COLO668 (cell line): ENCODE measurements around the gene ARG1.

Source experiments
- DNase-seq: peaks from one replicate; lab custom pipeline; 2025; ENCODE audit not compliant: unreplicated experiment; lab: John Stamatoyannopoulos, UW

ARG1 gene

DNA sequence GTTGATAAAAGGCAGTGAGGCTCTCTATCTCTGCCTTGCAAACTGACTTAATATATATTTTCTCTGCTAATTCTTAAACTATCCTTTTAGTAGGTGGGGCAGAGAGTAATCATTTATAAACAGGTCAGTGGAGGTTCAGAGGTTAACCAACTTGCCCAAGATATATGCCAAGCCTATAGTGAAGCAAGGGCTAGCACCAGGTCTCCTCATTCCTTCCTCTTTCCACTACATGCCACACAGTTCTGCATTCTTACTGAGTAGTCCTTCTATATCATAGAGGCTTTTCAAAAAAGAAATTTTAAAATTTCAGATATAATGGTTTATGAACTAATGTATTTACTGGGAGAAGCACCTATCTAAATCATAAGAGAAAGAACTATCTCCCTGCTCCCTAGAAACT lies 8.5 kb downstream of the ARG1 start:
- no peak for DNase-seq

- no peak for DNase-seq
Measured at GRCh38 chr6:131586543-131586942, 13.5 kb downstream of the ARG1 start.

DNA sequence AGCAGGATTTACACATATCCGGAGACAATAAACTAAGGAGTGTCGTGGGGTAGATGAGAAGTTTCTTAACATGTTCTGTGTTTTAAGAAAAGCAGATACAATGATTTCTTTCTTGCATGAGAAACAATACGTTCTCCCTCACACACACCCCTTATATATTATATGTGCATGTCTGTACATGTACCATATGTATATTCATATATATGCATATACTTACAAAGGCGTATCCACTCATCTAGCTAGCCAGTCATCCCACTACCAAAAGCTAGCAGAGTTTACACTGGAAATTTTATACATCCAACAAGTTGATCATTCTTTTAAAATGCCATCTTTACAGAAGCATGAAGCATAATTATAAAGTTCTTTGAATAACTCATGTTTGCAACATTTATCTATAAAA lies 14.9 kb downstream of the ARG1 start:
- DNase-seq, result no peak

- no peak for DNase-seq
Measured at GRCh38 chr6:131588643-131589042, 15.6 kb downstream of the ARG1 start.

- no peak for DNase-seq
Measured at GRCh38 chr6:131592935-131593334, 19.9 kb downstream of the ARG1 start.

GRCh38 chr6:131594074-131594473 lies 21.0 kb downstream of the ARG1 start:
- DNase-seq, result no peak

GRCh38 chr6:131597446-131597845 lies 24.4 kb downstream of the ARG1 start:
- DNase-seq, result no peak

DNA sequence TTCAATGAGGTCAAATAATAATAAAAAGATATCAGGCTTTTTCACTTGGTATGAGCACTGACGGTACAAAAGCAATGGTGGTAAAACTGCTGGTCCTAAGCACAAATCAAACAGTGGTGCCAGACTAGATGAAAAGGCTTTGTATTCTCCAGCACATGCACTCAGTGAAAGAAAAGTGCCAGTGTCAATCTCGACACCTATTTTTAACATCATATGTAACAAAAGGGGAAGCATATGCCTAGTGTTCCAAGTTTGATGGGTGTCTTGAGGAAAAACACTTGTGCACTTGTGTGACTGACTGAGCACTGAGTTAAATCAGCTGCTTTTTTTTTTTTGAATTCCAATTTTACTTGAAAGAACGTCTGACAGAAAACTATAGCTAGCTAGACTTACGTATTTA lies 27.7 kb downstream of the ARG1 start:
- DNase-seq, result no peak

- no peak for DNase-seq
Measured at GRCh38 chr6:131602781-131603312, 29.8 kb downstream of the ARG1 start.

- DNase-seq, result no peak
Measured at GRCh38 chr6:131613296-131613925, 40.4 kb downstream of the ARG1 start.

DNA sequence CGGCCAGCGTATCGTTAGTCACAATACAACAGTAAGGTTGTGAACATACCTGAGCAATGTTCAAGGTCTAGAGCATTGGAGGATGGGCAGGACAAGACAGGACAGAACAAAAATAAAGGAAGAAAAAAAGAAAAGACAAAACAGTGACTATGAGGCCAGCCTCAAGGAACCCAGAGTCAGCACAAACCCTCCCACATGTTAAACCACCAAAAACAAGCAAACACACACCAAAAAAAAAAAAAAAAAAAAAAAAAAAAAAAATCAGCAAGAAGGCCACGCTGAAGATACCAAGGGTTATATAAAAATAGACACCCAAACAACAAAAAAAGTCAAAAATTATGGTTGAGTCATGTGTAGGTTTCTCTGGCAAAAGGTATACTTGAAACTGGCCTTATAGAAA lies 42.2 kb downstream of the ARG1 start:
- no peak for DNase-seq

- DNase-seq, result peak; percentile 90
Measured at GRCh38 chr6:131627724-131628682, 55.0 kb downstream of the ARG1 start, which contains the start of gene MED23. TSS of gene MED23 (minus strand) at chr6:131628242. CDS start at chr6:131628049, 193 bp downstream.

DNA sequence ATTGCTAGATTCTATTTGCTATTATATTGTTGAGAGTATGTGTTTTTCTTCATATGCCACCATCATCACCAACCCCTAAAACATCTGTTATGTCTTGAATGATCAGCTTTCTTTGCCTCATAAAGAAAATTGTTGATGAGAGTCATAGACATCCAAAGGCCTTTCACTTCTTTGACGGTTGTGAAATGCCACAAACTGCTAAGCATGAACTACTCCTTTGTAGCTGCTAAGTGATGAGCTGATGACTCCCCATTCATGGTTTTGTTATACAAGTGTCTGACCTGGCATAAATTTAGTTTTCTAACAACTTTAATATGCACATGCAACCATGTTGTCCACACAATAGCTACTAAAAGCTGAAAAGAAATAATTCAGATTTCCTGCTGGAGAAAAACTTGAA lies 55.7 kb downstream of the ARG1 start:
- DNase-seq, result no peak

DNA sequence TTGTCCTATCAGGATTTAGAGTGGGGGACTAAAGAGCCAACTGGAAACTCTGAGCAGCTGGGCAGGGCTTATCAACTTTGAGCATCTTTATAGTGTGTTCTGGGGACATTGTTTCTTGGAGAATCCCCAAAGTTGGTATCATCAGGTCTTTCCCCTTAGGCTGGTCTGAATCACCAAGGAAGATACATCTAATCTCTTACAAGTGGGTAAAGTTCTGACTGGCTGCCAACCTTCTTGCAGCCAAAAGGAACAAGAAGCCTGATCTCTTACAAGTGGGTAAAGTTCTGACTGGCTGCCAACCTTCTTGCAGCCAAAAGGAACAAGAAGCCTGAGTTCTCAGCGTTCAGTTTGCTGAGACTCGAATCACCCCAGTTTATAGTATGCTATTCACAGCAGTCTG lies 56.6 kb downstream of the ARG1 start:
- DNase-seq, result no peak

DNA sequence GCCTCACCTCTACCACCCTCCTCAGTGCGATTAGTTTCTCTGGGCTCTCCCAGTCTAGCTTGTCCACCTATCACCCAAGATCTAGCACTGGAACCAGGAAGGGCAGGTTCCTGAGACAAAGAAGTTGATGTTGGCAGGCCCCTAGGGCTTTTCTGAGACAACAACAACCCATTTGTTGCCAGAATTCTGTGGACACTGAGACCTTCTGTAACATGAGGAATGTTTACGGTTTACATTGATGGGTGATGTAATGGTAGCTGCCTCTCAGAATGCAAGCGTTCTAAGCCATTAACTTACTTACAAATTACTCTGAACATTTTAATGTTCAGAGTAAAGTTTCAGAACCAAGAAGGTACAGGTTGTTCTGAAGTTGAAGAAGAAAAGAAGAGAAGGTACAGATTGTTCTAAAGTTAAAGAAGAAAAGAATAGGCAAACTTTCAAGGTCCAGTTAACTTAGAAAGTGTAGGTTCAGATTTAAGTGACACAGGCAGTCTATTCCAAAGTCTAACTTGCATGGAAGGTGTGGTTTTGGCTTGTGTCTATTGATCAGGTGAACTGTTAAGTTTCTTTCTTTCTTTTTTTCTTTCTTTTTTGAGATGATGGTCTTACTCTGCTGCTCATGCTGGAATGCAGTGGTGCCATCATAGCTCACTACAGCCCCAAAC lies 58.7 kb downstream of the ARG1 start:
- DNase-seq, result no peak
